ENCODE data around the gene DENND6A. TPM values are rescaled to one million over a fixed set of nuclear protein-coding genes. Genes with fewer than 3 reads are reported as not detected.

DENND6A gene
- total RNA-seq, 6 donors from 2014 or later, result 11.7 to 67.6 (median 23.8) TPM

DNA sequence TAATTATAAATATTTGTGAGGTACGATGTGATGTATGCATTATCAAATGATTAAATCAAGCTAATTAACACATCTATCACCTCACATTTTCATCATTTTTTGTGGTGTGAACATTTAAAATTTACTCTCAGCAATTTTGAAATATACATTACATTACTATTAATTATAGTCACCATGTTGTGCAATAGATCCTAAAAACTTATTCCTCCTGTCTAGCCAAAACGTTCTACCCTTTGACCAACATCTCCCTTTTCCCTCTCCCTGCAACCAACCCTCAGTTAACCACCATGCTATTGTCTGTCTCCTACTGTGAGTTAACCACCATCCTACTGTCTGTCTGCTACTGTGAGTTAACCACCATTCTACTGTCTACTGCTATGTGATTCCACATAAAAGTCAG is 42.5 kb upstream of the DENND6A start:
- no peak for ATAC-seq (ENCODE audit: low FRiP score in 2 of 2)
- DNase-seq, result no peak
- Histone ChIP-seq H3K36me3 (no peaks in the 10 kb centered on the region), H3K27ac (no peak overlapping the region), H3K27me3 (no peaks in the 10 kb centered on the region), H3K4me3 (no peak overlapping the region), H3K9me3 (no peaks in the 10 kb centered on the region), H3K4me1 (no peaks in the 10 kb centered on the region)
- TF ChIP-seq POLR2A (IDR thresholded peaks at IDR 0.05) (no peak), EP300 (IDR thresholded peaks at IDR 0.05) (no peak), POLR2AphosphoS5 (IDR thresholded peaks at IDR 0.05) (no peak)
- TF ChIP-seq, protein P1, sequence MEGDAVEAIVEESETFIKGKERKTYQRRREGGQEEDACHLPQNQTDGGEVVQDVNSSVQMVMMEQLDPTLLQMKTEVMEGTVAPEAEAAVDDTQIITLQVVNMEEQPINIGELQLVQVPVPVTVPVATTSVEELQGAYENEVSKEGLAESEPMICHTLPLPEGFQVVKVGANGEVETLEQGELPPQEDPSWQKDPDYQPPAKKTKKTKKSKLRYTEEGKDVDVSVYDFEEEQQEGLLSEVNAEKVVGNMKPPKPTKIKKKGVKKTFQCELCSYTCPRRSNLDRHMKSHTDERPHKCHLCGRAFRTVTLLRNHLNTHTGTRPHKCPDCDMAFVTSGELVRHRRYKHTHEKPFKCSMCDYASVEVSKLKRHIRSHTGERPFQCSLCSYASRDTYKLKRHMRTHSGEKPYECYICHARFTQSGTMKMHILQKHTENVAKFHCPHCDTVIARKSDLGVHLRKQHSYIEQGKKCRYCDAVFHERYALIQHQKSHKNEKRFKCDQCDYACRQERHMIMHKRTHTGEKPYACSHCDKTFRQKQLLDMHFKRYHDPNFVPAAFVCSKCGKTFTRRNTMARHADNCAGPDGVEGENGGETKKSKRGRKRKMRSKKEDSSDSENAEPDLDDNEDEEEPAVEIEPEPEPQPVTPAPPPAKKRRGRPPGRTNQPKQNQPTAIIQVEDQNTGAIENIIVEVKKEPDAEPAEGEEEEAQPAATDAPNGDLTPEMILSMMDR (IDR thresholded peaks at IDR 0.05), result no peak
- 73 to 75% methylated on average over 2 of the region's 2 CpGs for WGBS, 2 donors

DNA sequence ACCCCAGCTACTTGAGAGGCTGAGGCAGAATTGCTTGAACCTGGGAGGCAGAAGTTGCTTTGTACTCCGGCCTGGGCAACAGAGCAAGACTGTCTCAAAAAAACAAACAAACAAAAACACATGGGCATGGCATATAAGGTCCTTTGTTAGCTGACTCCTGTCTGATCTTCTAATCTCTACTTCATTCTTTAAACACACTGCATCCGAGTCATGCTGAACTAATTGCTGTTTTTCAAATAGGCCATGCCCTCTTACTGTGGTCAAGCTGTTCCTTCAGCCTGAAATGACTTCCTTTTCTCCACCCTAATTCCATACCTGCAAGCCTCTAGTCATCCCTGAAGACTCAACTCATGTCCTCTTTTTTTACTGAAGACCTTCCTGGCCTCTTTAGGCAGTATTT is 40.9 kb upstream of the DENND6A start:
- no peak for DNase-seq

DNA sequence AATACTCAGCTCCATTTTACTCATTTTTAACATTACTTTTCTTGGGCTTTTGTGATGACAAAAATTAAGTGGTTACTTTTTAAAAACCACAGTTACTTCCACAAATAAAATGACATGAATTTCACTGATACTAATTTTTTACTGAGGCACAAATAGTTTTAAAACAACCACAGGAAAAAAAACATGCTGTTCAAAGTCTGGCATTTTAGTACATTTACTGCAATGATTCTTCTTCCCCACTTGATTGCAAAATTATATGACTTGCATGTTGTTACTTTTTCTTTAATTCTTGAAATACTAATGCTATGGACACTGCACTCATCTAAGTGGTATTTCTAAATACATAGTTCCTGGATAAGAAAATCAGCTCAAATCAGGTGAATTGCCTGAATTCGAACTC is 38.4 kb upstream of the DENND6A start:
- Histone ChIP-seq H3K36me3 (no peaks in the 10 kb centered on the region), H3K4me3 (no peak overlapping the region), H3K27ac (no peak overlapping the region), H3K27me3 (no peaks in the 10 kb centered on the region), H3K9me3 (no peaks in the 10 kb centered on the region), H3K4me1 (peaks cover 0 to 3% (median 0%) of the 10 kb centered on the region in 4 donors)
- WGBS, 2 donors, result 69 to 93% methylated on average over 1 of the region's 1 CpG
- DNase-seq (no peak), ATAC-seq (ENCODE audit: low FRiP score in 2 of 2) (no peak)
- no peak for TF ChIP-seq POLR2A (IDR thresholded peaks at IDR 0.05)
- TF ChIP-seq EP300 (IDR thresholded peaks at IDR 0.05), result no peak
- TF ChIP-seq POLR2AphosphoS5 (IDR thresholded peaks at IDR 0.05), result no peak
- TF ChIP-seq, protein P1 (IDR thresholded peaks at IDR 0.05), result no peak

More for the DNA sequence above, 40.9 kb upstream of the DENND6A start:
- WGBS, 2 donors, result 81 to 88% methylated on average over 2 of the region's 2 CpGs
- Histone ChIP-seq H3K27ac (no peak overlapping the region), H3K9me3 (no peaks in the 10 kb centered on the region), H3K36me3 (no peaks in the 10 kb centered on the region), H3K4me1 (peaks cover 0 to 2% (median 0%) of the 10 kb centered on the region in 4 donors), H3K4me3 (no peak overlapping the region), H3K27me3 (no peaks in the 10 kb centered on the region)
- no peak for ATAC-seq (ENCODE audit: low FRiP score in 2 of 2)
- TF ChIP-seq POLR2AphosphoS5 (IDR thresholded peaks at IDR 0.05), result no peak
- no peak for TF ChIP-seq EP300 (IDR thresholded peaks at IDR 0.05)
- TF ChIP-seq, protein P1 (IDR thresholded peaks at IDR 0.05), result no peak
- no peak for TF ChIP-seq POLR2A (IDR thresholded peaks at IDR 0.05)

DNA sequence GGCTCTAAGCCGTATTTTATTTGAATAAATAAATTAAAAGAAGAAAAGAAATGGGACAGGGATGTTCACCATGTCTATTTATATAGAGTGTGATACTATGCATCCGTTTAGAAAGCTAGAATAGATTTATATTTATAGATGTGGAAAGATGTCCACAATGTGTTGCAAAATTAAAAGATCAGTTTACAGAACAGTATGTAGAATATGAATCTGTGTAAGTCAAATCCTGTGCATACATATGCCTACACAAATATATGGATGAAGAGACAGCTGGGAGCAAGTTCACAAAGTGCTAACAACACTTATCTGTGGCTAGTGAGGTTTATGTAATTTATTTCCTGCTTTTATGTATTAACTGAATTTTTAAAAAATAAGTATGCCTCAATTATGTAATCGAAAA is 37.8 kb upstream of the DENND6A start:
- H3K9me3 ChIP-seq, result no peaks in the 10 kb centered on the region
- no peak for ATAC-seq (ENCODE audit: low FRiP score in 2 of 2)
- WGBS, 2 donors, result 63 to 67% methylated on average over 3 of the region's 3 CpGs

More for the DNA sequence above, 37.8 kb upstream of the DENND6A start:
- H3K36me3 ChIP-seq, result no peaks in the 10 kb centered on the region
- H3K4me1 ChIP-seq, result peaks cover 0 to 3% (median 0%) of the 10 kb centered on the region in 4 donors
- no peak overlapping the region for H3K27ac ChIP-seq
- no peak for DNase-seq
- no peak overlapping the region for H3K4me3 ChIP-seq
- TF ChIP-seq EP300 (IDR thresholded peaks at IDR 0.05), result no peak
- TF ChIP-seq, protein P1 (IDR thresholded peaks at IDR 0.05), result no peak
- no peak for TF ChIP-seq POLR2AphosphoS5 (IDR thresholded peaks at IDR 0.05)
- no peak for TF ChIP-seq POLR2A (IDR thresholded peaks at IDR 0.05)
- H3K27me3 ChIP-seq, result no peaks in the 10 kb centered on the region

Measured in upper lobe of left lung (tissue), 6 donors.